ENCODE measurements around the gene SLC2A13.
A peak's percentile ranks its signal among the peaks of the same experiment; 100 is the strongest.

SLC2A13 gene

DNA sequence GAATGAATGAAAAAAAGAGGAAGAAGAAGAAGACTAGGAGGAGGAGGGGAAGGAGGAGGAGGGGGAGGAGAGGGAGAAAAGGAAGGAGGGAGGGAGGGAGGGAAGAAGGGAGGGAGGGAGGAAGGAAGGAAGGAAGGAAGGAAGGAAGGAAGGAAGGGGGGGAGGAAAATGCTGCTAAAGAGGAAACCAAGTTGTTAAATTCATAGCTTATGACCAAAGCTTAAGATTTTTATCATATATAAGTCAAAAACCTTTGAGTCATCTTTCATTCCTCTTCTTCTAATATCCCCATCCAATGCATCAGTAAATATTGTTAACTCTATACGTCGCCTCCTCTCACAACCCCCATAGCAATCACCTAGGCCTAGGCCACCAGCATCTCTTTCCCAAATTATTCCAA, 117.3 kb downstream of the SLC2A13 start:
- no peak overlapping the region for H3K4me3 ChIP-seq (ENCODE audit: low read depth, low read length)
- DNase-seq (ENCODE audit: low read depth): no peak
- no peak for TF ChIP-seq MYC (IDR thresholded peaks at IDR 0.05; ENCODE audit: low read depth, low read length)
- TF ChIP-seq, protein P1, sequence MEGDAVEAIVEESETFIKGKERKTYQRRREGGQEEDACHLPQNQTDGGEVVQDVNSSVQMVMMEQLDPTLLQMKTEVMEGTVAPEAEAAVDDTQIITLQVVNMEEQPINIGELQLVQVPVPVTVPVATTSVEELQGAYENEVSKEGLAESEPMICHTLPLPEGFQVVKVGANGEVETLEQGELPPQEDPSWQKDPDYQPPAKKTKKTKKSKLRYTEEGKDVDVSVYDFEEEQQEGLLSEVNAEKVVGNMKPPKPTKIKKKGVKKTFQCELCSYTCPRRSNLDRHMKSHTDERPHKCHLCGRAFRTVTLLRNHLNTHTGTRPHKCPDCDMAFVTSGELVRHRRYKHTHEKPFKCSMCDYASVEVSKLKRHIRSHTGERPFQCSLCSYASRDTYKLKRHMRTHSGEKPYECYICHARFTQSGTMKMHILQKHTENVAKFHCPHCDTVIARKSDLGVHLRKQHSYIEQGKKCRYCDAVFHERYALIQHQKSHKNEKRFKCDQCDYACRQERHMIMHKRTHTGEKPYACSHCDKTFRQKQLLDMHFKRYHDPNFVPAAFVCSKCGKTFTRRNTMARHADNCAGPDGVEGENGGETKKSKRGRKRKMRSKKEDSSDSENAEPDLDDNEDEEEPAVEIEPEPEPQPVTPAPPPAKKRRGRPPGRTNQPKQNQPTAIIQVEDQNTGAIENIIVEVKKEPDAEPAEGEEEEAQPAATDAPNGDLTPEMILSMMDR (IDR thresholded peaks at IDR 0.05; ENCODE audit: low read depth, low read length): no peak
- TF ChIP-seq, protein P2, sequence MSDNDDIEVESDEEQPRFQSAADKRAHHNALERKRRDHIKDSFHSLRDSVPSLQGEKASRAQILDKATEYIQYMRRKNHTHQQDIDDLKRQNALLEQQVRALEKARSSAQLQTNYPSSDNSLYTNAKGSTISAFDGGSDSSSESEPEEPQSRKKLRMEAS (IDR thresholded peaks at IDR 0.05; ENCODE audit: low read depth, low read length): no peak
- TF ChIP-seq POLR2A (IDR thresholded peaks at IDR 0.05; ENCODE audit: extremely low read depth, insufficient read length): no peak

DNA sequence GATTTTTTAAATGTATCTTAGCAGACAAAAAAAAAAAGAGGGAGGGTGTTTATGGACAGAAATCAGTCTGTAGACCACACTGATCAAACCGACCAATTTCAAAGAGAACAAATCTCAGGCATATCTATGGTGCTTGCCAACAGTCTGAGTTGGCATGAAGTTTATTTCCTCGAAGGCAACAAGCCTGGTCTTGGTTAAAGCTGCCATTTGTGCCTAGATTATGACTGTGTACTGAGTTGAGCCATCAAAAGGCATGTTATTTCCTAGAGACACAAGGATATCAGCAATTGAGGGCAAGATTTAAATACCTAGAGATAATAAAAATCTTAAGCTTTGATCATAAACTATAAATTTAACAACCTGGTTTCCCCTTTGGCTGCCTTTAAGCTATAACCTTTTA, 119.2 kb downstream of the SLC2A13 start:
- TF ChIP-seq, protein P2 (IDR thresholded peaks at IDR 0.05; ENCODE audit: low read depth, low read length): no peak
- no peak for TF ChIP-seq POLR2A (IDR thresholded peaks at IDR 0.05; ENCODE audit: extremely low read depth, insufficient read length)
- no peak for TF ChIP-seq MYC (IDR thresholded peaks at IDR 0.05; ENCODE audit: low read depth, low read length)
- TF ChIP-seq, protein P1 (IDR thresholded peaks at IDR 0.05; ENCODE audit: low read depth, low read length): no peak
- H3K4me3 ChIP-seq (ENCODE audit: low read depth, low read length): no peak overlapping the region
- no peak for DNase-seq (ENCODE audit: low read depth)

DNA sequence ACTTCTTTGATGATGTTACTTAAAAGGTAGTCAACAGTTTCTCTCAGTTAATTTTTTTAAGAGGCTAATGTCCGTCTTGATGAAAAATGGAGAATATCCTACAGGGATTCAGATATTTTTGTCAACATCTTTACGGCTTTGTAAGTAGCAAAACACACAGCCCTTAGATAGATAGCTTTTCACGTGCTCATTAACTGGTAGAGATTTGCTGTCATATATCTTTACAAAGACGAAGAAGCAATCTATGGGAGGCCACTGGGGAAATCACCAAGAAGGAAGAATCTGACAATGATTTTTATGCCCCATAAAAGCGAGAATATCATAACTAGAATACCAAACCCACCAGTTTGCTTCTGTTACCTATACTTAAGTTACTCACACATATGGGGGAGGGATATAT, 121.2 kb downstream of the SLC2A13 start:
- TF ChIP-seq POLR2A (IDR thresholded peaks at IDR 0.05; ENCODE audit: extremely low read depth, insufficient read length) (no peak), MYC (IDR thresholded peaks at IDR 0.05; ENCODE audit: low read depth, low read length) (no peak)
- TF ChIP-seq, protein P2 (IDR thresholded peaks at IDR 0.05; ENCODE audit: low read depth, low read length): no peak
- TF ChIP-seq, protein P1 (IDR thresholded peaks at IDR 0.05; ENCODE audit: low read depth, low read length): no peak
- no peak overlapping the region for H3K4me3 ChIP-seq (ENCODE audit: low read depth, low read length)
- no peak for DNase-seq (ENCODE audit: low read depth)

DNA sequence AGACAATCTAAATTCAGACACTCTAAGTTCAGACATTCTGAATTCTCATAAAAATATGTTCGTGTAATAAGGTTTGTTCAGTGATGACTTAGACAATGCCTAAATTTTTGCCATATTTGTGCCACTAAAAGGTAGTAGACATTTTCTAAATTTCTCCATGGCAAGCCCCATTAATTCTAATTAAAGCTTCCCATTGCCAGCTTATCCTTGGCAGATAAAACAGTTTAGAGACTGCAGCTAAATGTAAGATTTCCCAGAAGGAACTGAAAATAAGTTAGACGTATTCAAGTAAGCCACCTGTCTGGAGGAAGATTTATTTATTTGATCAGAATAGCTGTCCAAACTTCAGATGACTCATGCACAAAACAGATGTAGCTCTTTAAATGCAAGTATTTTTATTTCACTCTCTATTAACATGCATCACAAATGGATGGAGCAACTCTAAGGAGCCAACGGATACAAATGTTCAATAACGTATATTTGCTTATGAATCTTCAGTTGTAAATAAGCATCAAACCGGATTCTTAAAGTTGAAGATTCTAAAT, 130.4 kb downstream of the SLC2A13 start:
- H3K4me3 ChIP-seq (ENCODE audit: low read depth, low read length): no peak overlapping the region
- no peak for DNase-seq (ENCODE audit: low read depth)
- TF ChIP-seq, protein P1 (IDR thresholded peaks at IDR 0.05; ENCODE audit: low read depth, low read length): no peak
- TF ChIP-seq MYC (IDR thresholded peaks at IDR 0.05; ENCODE audit: low read depth, low read length) (no peak), POLR2A (IDR thresholded peaks at IDR 0.05; ENCODE audit: extremely low read depth, insufficient read length) (no peak)

DNA sequence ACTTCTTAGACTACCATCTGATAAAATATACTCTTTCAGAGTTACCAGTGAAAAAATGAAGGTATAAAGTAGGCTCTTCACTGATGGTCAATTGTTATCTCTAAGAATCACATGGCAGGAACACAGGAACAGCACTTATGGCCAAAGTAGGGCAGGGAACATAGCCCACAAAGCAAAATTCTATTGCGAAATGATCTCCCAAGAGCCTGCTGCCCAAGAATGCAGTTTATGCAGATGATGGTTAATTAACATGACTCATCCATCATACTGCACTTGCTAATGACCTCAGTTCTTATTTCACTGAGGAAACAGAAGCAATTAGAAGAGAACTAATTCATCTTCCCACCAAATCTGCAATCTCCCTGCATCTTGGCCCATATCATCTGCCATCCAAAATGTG, 133.8 kb downstream of the SLC2A13 start:
- peak; percentile 90 for DNase-seq (ENCODE audit: low read depth)
- TF ChIP-seq, protein P2 (IDR thresholded peaks at IDR 0.05; ENCODE audit: low read depth, low read length): peak; percentile 80
- TF ChIP-seq, protein P1 (IDR thresholded peaks at IDR 0.05; ENCODE audit: low read depth, low read length): no peak
- TF ChIP-seq MYC (IDR thresholded peaks at IDR 0.05; ENCODE audit: low read depth, low read length): peak; percentile 47
- H3K4me3 ChIP-seq (ENCODE audit: low read depth, low read length): no peak overlapping the region

DNA sequence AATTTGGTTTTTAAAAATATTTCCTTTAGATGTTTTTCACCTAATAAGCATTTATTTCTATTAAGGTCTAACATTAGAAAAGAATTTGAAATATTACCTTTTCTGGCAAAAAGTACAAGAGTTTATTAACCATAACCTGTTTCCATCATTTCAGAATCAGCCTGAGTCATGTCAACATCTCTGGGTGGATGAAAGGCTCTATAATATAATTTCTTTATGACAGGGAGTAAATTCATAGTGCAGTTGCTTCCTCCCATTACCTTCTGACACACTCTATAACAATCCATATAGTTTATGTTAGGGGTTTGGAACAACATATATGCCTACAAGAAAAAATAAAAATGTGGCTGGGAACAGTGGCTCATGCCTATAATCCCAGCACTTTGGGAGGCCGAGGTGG, 134.5 kb downstream of the SLC2A13 start:
- TF ChIP-seq MYC (IDR thresholded peaks at IDR 0.05; ENCODE audit: low read depth, low read length) (no peak), POLR2A (IDR thresholded peaks at IDR 0.05; ENCODE audit: extremely low read depth, insufficient read length) (no peak)
- TF ChIP-seq, protein P1 (IDR thresholded peaks at IDR 0.05; ENCODE audit: low read depth, low read length): no peak
- TF ChIP-seq, protein P2 (IDR thresholded peaks at IDR 0.05; ENCODE audit: low read depth, low read length): no peak
- no peak overlapping the region for H3K4me3 ChIP-seq (ENCODE audit: low read depth, low read length)
- DNase-seq (ENCODE audit: low read depth): no peak

All from NB4 (cell line).